NCI-H526 (cell line): Measurements from ENCODE around the gene TKT.

Experiments used
- DNase-seq, 2 experiments: peaks; one replicate each; lab custom pipeline; 2025; lab: John Stamatoyannopoulos, UW

Gene TKT

GRCh38 chr3:53239800-53240199 lies 16.0 kb downstream of the TKT start:
- no peak for DNase-seq

DNA sequence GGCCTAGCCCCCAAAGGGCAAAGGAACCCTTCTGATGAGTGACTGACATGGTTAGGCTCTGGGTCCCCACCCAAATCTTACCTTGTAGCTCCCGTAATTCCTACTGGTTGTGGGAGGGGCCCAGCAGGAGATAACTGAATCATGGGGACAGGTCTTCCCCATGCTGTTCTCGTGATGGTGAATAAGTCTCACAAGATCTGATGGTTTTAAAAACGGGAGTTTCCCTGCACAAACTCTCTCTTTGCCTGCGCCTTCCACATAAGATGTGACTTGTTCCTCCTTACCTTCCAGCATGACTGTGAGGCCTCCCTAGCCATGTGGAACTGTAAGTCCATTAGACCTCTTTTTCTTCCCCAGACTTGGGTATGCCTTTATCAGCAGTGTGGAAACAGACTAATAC lies 16.9 kb downstream of the TKT start:
- DNase-seq, result no peak

- DNase-seq, result no peak
Observed at GRCh38 chr3:53238051-53238850, 17.6 kb downstream of the TKT start.

- DNase-seq, result no peak
Observed at GRCh38 chr3:53236112-53236841, 19.5 kb downstream of the TKT start.

DNA sequence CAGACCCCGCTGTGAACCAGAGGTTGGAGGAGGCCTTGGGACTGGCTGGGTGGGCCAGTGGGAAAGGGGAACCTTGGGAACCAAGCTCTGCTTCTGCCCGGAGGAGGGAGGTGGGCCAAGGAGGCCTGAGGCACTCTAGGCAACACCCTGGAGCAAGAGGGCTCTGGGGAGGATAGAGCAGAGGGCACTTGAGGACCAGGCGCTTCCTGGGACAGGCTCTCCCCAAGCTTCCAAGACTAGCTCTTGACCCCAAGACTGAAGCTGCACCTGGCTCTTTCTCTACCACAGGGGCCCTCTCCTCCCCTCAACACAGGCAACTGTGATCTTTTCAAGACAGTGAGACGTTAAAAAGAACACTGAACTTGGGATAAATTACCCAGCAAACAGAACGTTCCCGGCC lies 20.3 kb downstream of the TKT start:
- no peak for DNase-seq

- no peak for DNase-seq
Observed at GRCh38 chr3:53234841-53235232, 21.0 kb downstream of the TKT start.

GRCh38 chr3:53234130-53234840 lies 21.5 kb downstream of the TKT start:
- DNase-seq, result no peak

GRCh38 chr3:53232641-53233377 lies 23.0 kb downstream of the TKT start:
- DNase-seq, result no peak

DNA sequence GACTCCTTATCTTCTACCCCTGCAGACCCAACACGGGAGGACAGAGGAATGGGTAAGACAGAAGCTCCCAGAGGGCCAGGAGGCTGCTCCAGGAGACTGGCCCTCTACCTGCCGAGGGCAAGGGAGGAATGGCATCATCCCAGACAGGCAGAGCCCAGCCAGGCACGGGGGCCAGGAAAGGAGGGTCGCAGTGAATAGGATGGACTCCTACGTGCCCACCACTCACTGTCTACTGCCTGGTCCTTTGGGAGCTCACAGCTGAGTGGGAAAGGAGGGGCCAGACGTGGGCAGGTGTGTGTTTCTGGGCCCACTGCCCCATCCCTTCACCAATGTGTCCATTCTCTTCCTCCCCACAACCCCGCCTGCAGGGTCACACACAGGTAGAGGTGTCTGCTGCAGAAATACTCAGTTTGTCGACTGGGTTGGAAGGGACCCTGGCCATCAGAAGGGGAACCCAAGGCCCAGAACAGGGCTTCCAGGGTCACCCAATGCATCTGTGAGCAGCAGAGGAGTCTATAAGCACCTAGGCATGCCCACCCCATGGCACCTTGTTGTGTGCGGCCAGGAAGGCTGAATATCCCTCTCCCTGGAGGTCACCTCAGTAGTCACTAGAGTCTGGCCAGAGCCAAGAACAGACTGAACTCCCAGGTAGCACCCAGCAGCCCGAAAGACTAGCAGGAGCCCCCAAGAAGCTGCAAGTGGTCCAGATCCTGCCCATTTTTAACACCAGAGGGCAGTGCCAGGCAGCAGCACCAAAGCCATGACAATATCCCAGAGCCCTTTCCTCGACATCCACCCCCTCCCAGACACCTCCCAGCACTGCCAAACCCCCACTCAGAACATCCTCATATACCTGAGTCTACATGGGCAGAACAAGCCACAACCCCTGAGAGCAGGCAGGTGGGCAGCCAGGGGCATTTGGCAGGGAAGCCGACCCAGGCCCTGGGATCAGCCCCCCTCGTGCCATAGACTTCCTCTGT lies 24.0 kb downstream of the TKT start:
- DNase-seq, result no peak

GRCh38 chr3:53230789-53231188 lies 25.0 kb downstream of the TKT start:
- no peak for DNase-seq

DNA sequence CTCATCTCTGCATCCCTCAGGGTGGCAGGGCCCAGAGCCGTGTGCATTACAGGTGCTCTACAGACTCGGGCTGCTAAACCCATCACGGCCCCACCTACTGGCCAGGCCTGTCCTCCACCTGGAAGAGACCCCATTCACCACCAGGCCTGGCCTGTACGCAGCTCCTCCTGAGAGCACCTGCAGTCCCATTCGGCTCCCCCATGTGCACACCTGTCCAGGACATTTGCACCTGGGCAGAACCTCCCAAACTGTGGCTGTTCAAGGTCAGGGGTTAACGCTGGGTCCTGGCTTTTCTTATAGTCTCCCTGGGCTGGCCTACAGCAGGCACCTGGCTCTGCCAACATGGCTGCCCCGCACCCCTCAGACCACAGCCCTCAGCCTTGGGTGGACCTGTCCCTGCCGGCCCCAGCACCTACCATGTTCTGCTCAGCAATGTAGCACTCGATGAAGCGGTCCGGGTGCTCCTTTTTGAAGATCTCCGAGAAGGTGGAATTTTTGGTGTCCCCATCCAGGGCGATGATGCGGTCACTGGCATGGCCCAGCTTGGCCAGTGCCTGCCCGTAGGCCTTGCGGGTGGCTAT lies 25.7 kb downstream of the TKT start:
- DNase-seq, result peak in 1 of 2 experiments; percentile 19

DNA sequence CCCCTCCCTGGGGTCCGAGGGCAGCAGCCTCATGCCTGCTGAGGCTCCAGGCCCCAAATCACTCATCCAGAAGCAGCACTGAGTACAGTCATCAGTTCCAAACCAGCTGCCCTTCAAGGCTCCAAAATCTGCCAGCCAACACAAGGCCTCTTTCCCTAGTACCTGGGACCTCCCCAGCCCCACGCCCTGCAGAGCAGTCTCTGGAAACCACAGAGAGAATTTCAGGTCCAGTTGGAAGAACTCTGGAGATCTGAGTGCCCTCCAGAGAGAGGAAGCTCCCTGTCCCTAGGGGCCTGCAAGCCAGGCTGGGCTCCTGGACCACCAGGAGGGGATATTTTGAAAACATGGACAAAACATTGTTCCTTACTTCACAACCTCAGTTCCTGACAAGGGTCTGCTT lies 26.2 kb downstream of the TKT start:
- no peak for DNase-seq

- no peak for DNase-seq
Observed at GRCh38 chr3:53229171-53229570, 26.7 kb downstream of the TKT start.

DNA sequence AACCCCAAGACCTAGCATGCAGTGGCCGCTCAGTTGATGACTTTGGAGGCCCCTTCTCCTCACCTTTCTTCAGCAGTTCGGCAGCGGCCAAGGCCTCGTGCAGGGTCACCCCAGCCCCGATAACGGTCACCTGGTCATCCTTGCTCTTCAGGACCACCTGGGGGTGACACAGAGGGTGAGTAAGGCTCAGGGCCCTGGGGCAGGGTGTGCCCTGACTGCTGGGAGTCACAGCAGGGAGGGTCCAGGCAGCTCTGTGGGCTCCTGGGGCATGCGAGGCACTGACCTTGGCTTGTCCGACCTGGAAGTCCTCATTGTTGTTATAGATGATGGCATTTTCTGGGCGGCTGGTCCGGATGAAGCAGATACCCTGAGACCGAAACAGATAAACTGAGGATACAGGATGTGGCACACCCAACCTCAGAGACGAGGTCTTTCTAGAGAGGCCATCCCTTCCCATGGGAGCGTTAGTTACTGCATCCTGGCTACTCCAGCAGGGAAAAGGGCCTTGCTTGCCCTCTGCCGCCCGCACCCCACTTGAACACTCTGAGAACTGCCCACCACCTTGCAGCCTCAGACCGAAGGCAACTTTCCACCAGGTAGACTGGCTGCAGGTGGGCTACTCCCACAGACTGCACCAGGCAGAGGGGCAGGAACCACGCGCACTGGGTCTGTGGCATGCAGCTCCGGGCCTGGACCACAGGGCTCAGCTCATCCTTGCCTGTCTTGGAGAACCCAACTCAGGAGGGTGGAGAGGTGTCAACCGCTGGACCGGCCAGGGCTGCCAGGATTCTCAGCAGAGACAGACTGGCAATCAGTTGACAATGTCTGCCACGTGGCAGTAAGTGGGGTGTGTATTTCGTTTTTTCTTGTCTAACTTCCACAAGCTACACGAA lies 27.6 kb downstream of the TKT start:
- DNase-seq, result no peak

- DNase-seq, result no peak
Observed at GRCh38 chr3:53226841-53227407, 28.9 kb downstream of the TKT start.

DNA sequence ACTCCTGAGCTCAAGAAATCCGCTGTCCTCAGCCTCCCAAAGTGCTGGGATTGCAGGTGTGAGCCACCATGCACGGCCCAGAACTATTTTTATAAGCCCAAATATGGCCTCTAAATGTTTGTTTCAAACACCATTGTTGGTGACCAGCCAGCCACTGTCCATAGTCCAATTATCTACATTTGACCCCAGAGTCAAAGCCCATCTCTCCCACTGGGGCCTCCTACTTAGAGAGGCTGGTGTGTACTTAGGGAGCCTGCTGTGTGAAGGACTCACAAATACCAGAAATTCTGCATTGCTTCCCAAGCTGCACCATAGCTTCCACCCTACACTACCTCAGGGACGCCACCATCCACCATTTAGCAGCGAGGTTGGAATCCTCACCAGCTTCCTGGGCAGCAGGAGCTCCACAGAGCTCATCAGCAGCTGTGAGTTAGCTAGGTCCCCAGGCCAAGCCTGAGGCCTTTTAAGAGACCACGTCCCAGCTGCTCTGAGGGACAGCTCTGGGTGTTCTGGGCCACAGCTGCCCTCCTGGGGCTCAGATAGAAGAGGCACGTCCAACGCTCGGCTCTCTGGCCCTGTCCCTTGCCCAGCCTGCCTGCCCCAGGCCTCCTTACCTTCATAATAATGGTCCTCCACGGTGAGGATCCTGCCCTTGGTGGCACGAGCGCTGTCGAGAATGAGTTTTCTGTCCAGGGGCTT lies 29.5 kb downstream of the TKT start:
- no peak for DNase-seq

GRCh38 chr3:53225651-53226050 lies 30.2 kb downstream of the TKT start:
- DNase-seq, result no peak

DNA sequence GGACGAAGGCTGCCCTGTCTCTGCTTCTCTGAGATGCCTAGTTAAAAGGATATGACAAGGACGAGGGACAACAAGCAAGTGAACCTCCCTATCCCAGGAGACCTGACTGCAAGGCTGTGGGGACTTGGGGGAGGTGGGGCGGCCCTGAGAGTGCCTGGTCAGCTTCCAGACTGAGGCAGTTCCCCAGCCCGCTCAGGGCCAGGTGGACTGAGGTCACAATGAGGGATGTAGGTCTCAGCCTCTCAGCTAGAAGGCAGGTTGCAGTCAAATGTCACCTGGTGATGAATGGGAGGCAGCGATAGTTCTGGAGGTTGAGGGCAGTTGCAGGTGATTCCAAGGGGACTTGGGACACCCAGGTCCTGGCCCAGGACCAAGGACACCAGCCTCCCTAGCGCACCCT lies 30.6 kb downstream of the TKT start:
- DNase-seq, result no peak

DNA sequence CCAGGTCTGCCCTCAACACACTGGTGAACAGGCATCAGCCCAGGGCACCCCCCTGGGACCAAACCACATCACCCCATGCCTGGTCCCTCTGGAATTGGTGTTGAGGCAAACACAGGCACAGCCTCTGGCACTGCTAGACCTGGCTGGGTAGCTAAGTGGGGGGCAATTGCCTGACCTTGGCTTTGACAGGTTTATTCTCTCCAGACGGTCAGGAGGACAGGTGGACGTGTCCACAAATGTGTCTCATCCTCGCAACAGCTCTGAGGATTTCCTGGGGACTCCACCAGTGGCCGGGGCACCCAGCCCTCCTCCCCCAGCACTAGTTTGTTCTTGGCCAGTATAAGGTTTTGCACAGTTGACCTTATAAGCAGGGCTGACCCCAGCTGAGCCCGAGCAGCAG lies 31.3 kb downstream of the TKT start:
- no peak for DNase-seq
